Bronchial smooth muscle cell (primary cell): ENCODE measurements around the gene CYB5D1. TPM values are rescaled to one million over a fixed set of nuclear protein-coding genes. Genes with fewer than 3 reads are reported as not detected.

Experiments used
- total RNA-seq: library from RNA; depleted of rRNA; stranded (reverse); fragments of >200 nt; gene quantifications from 2 replicates; pipeline ENCODE4 v1.2.1, GENCODE V29; 2014

Gene CYB5D1
- total RNA-seq, result 7.1 and 11.7 TPM in 2 replicates

DNA sequence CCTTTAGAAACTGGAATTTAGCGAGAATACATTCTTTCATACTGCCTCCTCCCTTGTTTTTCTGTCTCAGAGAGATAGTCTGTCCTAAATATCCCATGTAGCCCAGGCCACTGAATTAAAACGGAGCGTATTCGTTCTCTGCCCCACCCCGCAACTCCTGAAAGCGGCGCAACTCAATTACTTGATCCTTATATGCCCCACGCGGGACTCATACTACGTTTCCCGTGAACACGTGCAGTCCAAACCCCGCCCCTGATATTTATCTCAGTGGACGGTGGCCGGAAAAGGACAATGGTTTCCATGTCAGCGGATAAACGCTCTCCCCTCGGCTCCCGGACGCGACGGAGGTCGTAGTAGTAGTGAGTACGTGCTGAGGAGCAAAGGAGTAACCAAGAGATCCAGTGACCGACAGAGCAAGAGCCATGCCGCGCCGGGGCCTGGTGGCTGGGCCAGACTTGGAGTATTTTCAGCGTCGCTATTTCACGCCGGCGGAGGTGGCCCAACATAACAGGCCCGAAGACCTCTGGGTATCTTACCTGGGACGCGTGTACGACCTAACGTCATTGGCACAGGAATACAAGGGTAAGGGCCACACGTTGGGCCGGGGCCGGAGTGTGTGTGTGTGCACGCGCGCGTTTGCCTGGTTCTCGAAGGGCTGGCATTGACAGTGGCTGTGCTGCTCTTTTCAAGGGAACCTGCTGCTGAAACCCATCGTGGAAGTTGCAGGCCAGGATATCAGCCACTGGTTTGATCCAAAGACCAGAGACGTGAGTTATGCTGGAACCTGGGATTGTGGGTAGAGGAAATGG is at the start of gene CYB5D1:
CYB5D1 (plus strand) TSS at position 291 of the 809 bp plus-strand sequence; CDS start at position 423, 132 bp downstream.

DNA sequence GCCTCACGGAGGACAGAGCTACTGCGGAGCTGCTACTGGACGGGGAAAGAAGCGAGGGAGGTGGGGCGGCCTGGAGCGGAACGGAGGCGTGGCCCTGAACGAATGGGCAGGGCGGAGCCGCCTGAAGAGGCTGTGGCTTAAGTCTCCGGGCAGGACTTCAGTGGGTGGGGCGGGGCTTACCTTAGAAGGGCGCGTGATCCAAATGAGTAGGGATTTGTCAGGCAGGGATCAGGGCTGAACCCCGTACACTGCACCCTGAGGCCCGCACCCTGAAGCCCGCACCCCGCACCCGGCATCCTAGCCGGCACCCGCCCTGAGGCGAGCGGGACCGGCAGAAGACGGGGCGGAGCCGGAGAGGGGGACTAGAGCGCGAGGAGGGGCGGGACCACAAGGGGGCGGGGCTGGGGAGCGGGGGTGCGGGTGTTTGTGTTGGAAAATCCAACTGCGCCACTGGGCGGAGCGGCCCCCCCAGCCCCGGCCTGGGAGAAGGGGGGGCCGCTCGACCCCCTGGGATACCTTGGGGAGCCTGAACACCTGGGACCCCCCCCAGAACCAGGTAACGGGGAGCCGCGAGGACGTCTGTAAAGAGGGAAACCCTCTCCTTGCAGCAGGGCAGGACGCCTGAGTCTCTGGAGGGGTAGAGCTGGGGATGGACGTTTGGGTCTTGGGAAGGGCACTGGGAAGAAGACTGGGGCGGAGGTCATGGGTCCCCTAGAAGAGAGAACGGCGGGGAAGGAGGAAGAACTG is 23.8 kb upstream of the CYB5D1 start, which contains the start of gene KDM6B:
KDM6B (plus strand) TSS at position 423 of the 747 bp plus-strand sequence. CDS start 11,338 bp downstream, outside the sequence.

GRCh38 chr17:7854851-7855659 is 2.7 kb upstream of the CYB5D1 start, which contains the start of gene TMEM88:
Gene TMEM88, plus strand, starts transcription at chr17:7855066. Its CDS starts 9 bp downstream, at chr17:7855075.

GRCh38 chr17:7856811-7857712 is 741 bp upstream of the CYB5D1 start, which contains the start of gene NAA38:
Gene NAA38, minus strand, starts transcription at chr17:7857559. Its CDS starts 96 bp downstream, at chr17:7857463.

DNA sequence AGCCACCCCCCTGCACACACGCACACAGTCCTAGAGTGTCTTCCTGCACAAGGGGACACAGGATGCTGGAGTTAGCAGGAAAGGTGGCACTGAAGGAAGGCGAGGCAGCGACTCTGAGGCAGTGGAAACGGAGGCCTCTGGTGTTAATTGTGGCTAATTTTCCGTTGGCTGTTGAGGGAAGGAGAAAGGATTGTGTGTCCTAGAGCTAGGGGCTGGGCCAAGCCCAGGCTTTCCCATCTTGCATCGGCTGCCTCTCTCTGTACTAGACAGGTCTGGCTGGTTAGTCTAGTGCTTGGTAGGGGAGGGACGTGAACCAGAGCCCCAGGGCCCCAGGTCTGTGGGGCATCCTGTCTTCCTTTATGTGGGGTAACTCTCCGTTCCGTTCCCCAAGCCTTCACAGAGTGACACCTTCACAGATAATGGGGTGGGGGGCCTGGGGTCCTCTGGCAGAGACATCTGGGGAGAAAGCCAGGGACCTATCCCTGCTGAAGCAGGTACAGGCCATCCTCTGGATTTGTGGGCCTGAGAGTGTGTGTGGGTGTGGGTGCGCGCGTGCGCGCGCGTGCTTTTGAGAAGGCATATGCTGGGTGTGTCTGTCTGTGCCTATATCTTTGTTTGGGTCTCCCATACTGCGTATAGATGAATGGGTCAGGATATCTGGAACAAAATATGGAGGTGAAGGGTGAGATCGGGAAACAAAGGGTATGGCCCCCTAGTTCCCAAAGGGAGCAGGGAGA is 30.5 kb downstream of the CYB5D1 start, which contains the start of gene CHD3:
CHD3 (plus strand) TSS at position 606 of the 737 bp plus-strand sequence. CDS start 212 bp downstream, outside the sequence.

Other genes with a start within 250 kb of the CYB5D1 start
- gene FXR2, start 243.1 kb upstream of the CYB5D1 start, total RNA-seq, result 31.5 and 35.0 TPM in 2 replicates
- 55.3 and 67.3 TPM in 2 replicates for gene SAT2, start 230.2 kb upstream of the CYB5D1 start, total RNA-seq
- 0.26 and 0.47 TPM in 2 replicates for gene SHBG, start 227.9 kb upstream of the CYB5D1 start, total RNA-seq
- gene ATP1B2, start 207.1 kb upstream of the CYB5D1 start, total RNA-seq, result not detected in 2 replicates
- 13.1 and 13.7 TPM in 2 replicates for gene TP53, start 170.5 kb upstream of the CYB5D1 start, total RNA-seq
- gene WRAP53, start 169.5 kb upstream of the CYB5D1 start, total RNA-seq, result 2.7 and 4.6 TPM in 2 replicates
- gene EFNB3, start 152.8 kb upstream of the CYB5D1 start, total RNA-seq, result 0.86 and 0.95 TPM in 2 replicates
- under 0.01 and 0.16 TPM in 2 replicates for gene DNAH2, start 140.3 kb upstream of the CYB5D1 start, total RNA-seq
- gene KDM6B, start 23.8 kb upstream of the CYB5D1 start, total RNA-seq, result 5.2 and 7.7 TPM in 2 replicates
- gene TMEM88, start 2.9 kb upstream of the CYB5D1 start, total RNA-seq, result 0.16 and 0.26 TPM in 2 replicates
- 84.8 and 149 TPM in 2 replicates for gene NAA38, start 444 bp upstream of the CYB5D1 start, total RNA-seq
- 229 and 439 TPM in 2 replicates for gene CHD3, start 30.8 kb downstream of the CYB5D1 start, total RNA-seq
- gene RNF227, start 58.3 kb downstream of the CYB5D1 start, total RNA-seq, result 1.7 and 2.0 TPM in 2 replicates
- 0.26 and 0.47 TPM in 2 replicates for gene KCNAB3, start 71.9 kb downstream of the CYB5D1 start, total RNA-seq
- gene TRAPPC1, start 73.9 kb downstream of the CYB5D1 start, total RNA-seq, result 62.2 and 66.2 TPM in 2 replicates
- gene CNTROB, start 74.2 kb downstream of the CYB5D1 start, total RNA-seq, result 17.0 and 21.2 TPM in 2 replicates
- gene GUCY2D, start 144.6 kb downstream of the CYB5D1 start, total RNA-seq, result under 0.01 and 0.09 TPM in 2 replicates
- not detected in 2 replicates for gene ALOX15B, start 181.1 kb downstream of the CYB5D1 start, total RNA-seq
- gene ALOX12B, start 229.7 kb downstream of the CYB5D1 start, total RNA-seq, result not detected in 2 replicates